GM18870 (cell line): ENCODE measurements around the gene MAN1A1.

Experiments used
- ATAC-seq: cut with Tn5 transposase; IDR thresholded peaks from one replicate; pipeline ENCODE4 v1.9.1; 2021; ENCODE audit warnings: moderate library complexity; ENCODE audit not compliant: unreplicated experiment

MAN1A1 gene

DNA sequence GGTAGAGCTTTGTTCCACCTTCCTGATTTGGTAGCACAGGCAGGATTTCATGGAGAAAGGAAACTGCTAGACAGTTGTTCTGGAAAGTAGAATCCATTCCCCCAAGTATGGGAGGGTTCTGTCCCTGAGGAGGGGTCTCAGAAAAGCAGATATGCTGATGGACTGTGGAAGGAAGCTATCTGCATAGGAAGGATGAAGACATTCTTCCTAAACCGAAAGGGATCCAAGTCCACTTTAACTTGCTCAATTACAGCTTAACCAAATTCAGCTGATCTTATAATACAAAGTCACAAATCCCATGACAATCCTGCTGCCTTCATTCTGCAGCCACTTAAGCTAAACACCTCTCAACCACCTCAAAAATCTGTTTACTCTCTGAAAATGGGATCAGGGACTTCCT, 2.6 kb downstream of the MAN1A1 start:
- no peak for ATAC-seq

DNA sequence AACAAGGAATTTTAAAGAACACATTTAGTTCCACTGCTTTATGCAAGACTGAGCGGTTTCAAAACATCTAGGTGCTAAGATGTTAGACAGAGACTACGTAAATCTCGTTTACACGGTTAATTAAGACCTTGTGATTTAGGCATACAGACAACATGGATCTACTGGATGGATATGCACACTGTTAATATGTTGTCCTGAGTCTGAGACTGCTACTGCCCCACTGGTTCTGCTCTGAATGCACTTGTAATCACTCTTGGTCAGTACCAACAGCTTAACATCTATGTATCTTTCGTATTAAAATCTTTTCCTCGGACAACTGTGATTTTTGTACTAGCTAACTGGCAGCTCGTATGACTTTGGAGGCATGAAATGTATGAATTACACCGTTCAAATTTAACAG, 3.1 kb downstream of the MAN1A1 start:
- no peak for ATAC-seq

DNA sequence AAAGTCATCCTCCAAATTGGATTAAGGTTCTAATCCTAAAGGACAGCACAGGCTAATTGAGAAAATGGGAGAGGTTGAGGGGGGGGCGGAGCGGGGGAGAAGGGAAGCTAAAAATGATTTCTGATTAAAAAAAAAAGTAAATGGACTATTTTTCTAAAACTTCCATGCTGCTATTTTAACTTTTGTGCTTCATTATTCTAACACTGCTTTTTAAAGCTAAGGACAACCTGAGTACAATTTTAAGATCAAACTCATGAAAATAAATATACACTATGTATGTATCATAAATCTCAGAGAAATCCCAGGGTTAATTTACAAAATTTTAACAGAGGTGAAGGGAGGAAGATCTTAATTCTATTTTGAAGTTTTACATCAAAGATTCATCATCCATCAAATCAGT, 4.4 kb downstream of the MAN1A1 start:
- ATAC-seq, result no peak

DNA sequence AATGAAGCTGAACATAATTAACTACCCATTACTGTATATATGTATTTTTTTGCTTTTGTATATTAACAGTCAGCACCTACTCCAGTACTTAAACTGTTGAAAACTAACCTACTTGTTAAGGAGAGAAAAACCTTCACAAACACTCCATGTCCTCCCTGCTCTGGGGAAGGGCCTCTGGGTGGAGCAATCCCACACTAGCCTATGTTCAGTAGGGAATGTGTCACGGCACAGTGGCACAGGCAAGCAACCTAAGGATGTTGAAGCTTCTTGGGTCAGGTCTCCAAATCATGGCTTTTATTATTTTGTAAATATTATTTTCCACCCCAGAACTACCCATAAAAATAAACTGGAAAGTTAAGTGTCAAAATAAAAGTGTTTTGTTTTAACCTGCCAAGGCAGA, 5.3 kb downstream of the MAN1A1 start:
- ATAC-seq, result no peak

DNA sequence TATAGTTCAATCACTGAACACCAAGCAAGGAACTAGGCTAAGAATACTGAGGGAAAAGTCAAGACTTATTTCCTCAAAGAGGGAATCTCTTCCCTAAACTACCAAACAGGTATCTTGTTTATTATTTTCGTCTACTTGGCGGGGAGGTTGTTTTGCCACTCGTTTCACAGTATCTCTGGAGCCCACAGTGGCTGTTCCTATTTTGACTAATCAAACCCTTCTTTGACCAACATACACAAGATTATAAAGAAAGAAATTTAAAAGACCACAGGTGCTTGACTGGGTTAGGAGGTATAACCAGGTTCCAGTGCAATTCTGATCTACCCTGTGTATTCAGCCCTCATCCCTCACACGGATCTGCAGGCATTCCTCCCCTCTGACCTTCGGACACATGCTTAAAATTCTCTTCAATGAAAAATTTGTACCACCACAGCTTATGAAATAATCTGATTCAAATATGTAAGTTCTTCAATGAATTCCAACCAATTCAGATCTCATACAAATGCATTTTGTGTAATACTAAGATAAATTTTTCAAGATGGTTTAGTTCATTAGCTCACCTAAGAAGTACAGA, 5.9 kb downstream of the MAN1A1 start:
- ATAC-seq, result no peak

DNA sequence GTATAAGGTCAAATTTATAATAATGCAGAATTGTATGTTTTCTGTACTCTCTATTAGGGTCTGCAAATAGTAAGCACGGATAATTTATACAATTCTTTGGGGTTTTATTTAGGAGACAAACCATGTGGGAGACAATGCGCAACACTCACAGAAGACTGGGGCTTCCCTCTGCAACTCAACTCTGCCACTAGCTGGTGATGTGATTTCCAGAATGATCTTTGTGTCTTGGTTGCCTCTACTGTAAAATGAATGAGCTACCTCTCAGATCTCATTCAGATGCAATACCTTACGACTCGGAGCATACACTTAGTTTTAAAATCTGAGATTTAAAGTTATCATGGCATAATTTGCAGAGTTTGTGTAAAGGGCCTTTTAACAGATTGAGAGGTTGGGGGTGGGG, 6.4 kb downstream of the MAN1A1 start:
- no peak for ATAC-seq

DNA sequence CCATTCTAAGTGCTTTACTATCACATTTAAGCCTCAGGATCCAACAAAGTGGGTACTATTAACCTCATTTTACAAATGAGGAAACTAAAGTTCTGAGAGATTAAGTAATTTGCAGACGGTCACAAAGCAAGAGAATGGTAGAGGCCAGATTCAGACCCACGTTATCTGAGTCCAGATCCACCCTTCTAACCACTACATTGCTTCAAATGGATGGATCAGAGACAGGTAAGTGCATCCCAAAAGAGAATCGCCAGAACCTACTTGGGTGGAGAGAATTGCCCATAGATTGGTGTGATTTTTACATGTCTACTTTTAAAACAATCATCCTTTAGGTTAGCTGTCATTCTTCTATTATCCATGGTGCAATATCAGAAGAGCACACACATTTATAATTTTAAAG, 7.1 kb downstream of the MAN1A1 start:
- no peak for ATAC-seq

DNA sequence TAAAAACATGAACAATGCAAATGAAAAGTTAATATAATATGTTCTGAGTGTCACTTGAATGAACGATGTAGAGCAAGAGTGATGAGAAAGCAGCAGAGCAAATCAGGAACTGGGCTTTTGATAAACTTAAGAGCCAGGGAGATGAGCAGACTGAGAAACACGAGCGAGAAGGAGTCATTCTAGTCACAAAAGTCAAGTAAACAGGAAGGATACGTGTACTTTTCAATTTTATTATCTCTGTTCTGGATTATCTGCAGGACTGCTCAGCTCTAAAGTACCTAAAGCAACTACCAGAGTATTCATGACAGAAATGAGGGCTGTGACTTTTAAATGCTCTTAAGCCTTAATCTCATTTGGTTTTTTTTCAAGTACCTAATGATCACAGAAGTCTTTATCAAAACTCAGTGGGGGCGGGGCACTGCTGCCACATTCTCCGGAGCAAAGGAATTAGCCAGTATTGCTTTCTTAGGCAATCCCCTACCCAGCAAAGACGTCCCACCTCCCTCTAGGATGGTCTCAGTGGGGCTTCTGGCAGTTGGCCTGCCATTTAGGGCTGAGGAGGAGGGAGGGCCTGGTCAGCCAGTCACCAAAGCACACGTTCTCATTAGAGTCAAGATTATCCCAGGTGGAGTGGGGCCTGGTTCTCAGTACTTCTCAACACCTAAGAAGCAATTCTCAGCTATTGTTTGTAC, 8.6 kb downstream of the MAN1A1 start:
- no peak for ATAC-seq

DNA sequence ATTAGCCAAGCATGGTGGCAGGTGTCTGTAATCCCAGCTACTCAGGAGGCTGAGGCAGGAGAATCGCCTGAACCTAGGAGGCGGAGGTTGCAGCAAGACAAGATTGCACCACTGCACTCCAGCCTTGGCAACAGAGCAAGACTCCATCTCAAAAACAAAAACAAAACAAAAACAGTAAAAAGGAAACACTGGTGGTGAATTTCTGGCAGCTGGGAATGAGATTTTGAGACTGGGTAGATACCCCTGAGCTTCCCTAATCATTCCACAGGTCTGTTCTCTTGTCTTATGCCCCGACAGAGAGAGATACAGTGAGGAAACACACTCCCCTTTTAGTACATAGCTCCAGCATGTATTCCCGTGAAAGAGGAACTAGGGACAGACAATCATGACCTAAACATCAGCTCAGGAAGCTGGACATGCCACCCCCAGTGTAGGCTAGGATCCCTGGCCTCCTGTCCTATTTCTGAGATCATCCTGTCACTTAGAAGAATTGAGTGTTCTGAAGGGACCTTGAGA, 9.6 kb downstream of the MAN1A1 start:
- ATAC-seq, result no peak

DNA sequence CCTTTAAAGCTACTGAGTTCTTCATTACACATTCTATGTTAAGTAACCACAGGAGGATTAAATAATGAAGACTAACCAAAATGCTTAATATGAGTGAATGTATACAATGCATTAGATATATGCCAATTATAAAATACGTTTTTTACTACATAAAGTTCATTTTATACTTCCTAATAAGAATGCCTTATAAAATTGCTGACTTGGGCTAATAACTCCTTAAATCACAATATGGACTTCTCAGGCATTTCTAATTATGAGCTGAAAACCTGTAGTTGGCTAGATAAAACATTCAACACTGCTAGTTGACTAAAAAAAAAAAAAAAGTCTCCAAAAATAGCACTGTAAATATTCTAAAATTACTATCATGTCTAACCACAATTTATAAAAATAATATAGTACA, 11.8 kb downstream of the MAN1A1 start:
- no peak for ATAC-seq

DNA sequence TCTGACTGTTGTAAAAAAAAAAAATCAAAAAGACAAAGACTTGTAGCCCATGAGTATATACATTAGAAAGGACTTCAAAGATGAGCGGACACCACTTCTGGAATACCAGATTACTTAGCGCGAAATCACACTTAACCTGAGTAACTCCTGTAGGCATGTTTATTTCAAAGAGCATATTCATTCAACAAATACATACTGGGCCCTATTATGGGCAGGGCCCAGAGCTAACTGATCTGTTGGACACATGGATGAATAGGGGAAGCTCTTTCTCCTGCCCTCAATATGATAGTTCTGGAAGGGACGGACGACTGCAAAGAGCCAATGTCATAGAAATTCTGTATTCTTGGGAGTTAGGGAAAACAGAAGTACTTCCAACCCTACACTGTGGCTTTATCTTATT, 12.3 kb downstream of the MAN1A1 start:
- ATAC-seq, result no peak

DNA sequence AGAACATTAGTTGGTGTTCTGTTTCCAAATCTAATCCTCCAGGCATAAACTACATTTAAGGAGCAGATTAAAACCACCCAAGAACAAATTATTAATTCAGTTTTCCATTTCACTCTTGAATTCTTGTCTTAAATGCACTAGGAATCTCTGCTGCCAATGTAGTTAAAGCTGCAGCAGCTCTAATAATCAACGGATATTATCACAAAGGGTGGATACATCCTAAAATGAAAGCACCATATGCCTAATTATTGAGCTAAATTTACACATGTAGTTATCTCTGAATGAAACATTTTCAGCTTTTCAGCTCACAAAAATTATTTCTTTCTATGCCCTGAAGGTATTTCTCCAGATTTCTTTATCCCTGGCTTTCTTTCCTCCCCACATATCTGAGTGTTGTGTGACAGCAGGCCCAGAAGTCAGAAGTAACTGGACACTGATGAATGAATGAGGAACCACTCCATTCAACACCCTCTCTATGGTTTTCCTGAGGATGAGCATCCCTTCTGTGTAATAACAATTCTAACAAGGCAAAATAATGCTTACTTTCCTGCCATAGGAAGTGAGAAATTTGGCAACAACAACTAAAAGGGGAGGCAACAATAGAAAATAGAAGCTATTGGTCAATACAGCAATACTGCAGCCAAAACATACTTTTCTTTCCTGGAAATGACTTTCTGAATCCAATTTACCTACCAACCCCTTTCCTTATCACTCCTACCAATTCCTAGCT, 14.9 kb downstream of the MAN1A1 start:
- ATAC-seq, result no peak

DNA sequence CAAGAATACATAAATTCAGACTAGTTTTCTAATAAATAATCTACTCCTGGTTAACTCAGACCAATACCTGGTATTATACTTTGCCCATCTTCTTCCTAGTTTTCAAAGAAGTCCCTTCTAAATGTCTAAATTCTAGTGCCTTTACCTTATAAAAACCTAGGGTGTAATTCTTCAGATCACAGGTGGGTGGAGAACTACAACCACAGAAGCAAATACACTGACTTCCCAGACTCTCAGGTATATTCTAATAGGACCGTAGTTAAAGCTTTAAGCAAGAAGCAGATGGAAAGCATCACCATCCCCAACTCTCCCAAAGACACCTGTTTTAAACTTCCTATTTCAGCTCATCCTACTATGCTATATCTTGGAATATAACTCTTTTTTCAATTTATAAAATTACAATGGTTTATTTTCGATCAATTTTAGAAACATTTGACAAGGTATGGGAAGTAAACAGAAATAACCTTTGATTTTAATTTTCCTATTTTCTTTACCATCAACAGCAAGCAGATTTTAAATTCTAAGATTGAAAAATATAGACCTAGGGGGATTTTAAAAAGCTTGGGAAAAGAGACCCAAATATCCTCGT, 15.8 kb downstream of the MAN1A1 start:
- no peak for ATAC-seq

DNA sequence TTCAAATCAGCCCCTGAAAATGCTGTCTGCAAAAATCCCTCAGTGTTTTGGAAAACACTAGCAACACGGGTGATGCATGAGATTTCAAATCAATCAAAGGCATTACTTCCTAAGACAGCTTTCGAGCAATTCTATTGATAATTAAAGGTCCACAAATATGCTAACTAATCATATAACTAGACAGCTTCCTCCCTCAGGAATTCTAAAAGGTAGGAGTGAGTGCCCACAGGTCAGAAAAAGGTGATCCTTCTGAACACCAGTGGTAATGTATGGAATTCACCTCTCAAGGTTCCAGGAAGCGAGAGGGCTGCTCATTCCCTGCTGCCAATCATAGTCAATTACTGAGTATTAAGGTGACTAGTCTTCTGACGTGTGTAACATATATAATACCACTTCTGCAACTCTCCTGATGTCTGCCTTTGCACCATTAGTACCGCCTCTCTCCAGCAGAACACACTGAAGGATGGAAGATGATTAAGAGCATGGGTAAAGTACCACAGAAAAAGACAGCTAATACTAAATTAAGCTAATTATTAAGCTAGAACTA, 16.4 kb downstream of the MAN1A1 start:
- ATAC-seq, result no peak

DNA sequence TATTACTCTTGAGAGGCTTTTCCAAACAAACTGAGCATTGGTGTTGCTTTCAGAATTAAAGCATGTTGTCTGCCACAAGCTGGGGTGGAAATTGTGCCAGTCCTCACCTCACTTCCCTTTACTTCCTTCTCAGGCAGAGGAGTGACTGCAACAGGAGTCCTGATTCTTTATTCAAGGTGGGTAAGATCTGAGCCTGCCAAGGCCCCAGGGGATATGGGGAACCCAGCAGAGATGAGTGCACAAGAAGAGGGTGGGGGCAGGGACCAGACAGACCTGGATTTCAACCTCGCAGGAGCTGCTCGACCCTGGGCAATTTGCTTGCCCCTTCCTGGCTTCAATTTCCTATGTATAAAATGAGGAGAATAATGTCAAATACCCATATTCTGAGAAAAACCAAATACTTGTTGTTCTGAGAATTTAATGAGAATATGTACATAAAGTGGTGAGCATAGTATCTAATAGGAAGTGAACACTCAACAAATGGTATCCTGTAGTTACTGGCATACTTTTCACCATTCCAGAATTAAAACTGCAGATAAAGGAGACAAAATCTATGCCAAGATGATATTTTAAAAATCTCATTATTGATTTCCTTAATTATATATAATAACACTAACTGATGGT, 17.8 kb downstream of the MAN1A1 start:
- ATAC-seq, result no peak

DNA sequence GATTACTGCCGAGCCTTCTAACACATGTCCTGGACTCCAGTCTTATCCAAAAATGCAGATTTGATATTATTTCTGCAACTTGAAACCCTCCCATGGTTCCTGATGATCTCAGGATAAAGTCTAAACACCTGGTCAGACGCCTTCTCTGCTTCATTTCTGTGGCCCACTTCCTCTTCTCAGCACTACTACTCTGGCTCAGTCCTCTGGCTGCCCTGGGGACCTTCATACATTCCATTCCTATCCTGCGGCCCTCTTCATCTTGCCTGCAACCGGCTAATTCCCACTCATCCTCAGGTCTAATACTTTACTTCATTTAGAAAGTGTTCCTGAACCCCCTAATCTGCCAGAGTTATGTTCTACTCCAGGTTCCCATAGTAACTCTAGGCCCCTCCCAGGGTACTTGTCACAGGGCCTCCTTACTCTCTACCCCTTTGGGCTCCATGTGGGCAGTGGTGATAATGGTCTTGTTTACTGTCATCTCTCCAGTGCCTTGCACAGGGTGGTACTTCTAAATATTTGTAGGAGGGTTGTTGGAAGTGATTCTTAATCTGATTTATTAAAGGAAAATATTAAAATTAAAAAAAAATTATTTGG, 18.9 kb downstream of the MAN1A1 start:
- ATAC-seq, result no peak

DNA sequence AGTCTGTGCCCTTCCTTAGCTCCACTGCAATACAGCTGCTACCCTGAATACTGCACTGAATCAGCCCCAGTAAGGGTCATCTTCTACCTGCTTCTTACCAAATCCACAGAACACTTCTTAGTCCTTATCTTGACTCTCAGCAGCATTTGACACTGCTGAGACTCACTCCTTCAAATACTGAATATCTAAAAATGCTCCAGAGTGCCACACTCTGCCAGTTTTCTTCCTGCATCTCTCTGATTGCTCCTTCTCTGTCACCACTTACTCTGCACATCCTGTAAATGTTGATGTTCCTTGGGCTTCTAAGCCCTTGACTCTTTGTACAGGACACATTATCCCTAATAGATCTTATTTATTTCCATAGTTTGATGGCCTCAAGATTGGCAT, 19.8 kb downstream of the MAN1A1 start:
- no peak for ATAC-seq

DNA sequence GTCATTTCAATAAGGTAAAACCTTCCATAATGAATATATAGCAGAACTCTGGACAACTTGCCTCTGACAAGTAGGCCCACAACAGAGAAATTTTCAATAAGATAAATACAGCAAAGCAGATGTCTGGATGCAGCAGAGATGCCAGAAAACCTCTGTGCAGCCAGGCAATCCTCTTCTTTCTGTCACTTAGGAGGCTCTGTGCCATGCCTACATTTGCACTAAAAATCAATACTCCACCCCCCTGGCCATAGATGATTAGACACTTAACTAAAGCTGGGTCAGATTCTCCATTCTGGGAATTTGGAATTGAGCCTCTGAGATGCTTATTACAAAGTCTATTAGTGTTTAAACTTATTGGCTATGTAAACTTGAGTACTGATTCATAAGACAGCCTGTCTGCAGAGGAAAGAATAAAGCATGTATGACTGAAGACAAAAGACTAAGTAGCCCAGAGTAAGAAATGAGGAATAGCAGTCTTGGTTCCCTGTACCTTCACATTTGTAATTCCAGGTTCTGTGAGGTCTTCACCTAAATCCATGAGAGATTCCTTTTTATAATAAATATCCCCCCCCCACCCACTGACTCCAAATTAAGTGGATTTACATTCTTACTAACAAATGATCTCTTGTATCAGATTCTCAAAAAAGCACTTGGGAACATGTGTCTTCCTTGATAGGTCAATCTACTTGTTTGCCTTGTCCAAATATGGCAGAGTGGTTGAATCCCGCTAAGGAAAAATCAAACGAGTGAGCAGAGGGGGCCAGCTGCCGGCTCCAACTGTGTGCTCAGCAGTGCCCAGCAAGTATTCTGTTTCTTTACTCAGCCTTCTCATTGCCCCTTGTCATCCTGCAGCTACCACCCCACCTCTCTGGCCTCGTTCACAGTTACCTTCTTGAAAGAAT, 20.4 kb downstream of the MAN1A1 start:
- ATAC-seq, result no peak

DNA sequence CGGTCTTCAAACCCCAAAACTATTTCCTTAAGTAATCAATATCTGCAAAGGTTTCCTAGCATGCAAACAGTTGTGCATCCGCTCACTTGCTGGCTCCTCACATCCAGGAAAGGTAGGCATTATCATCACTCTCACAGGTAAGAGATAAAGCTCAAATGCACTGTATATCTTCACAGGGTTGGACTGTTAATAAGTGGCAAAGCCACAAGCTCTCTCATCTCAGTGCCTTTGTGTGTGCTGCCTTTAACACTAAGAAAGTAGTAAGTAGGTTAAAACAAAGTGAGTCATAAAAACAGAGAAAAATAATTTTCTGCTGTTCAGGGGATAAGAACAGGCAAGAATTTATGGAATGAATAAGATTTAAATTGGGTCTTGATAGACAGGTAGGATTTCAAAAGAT, 21.3 kb downstream of the MAN1A1 start:
- no peak for ATAC-seq

DNA sequence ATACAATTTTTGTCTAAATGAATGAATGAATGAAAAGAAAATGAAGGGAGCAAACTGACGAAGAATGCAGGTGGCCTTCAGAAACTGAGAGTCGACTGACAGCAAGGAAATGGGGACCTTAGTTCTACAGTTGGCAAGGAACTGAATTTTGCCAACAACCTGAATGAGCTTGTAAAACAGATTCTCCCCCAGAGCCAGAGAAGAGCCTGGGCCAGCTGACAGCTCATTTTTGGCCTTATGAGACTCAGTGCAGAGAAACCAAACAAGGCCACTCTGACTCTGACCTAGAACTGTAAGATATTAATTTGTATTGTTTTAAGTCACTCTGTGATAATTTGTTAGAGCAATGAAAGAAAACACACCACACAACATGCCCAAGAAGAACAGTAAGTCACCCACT, 21.8 kb downstream of the MAN1A1 start:
- ATAC-seq, result no peak
